GM21447 (cell line): Measurements from ENCODE around the gene FBXW8.

Experiments used
- ATAC-seq: cut with Tn5 transposase; IDR thresholded peaks from one replicate; pipeline ENCODE4 v1.9.1; 2021; ENCODE audit not compliant: unreplicated experiment

FBXW8 gene

GRCh38 chr12:116990329-116990728 lies 79.6 kb downstream of the FBXW8 start:
- ATAC-seq, result no peak

- no peak for ATAC-seq
These were observed 80.5 kb downstream of the FBXW8 start for GRCh38 chr12:116990971-116991966.

GRCh38 chr12:116996093-116996492 lies 85.3 kb downstream of the FBXW8 start:
- ATAC-seq, result no peak

- no peak for ATAC-seq
These were observed 85.9 kb downstream of the FBXW8 start for GRCh38 chr12:116996621-116997020.

GRCh38 chr12:116999066-116999465 lies 88.3 kb downstream of the FBXW8 start:
- ATAC-seq, result no peak

GRCh38 chr12:117000316-117000715 lies 89.6 kb downstream of the FBXW8 start:
- ATAC-seq, result no peak

- no peak for ATAC-seq
These were observed 91.5 kb downstream of the FBXW8 start for GRCh38 chr12:117002051-117002817.

- ATAC-seq, result no peak
These were observed 93.2 kb downstream of the FBXW8 start for GRCh38 chr12:117003883-117004404.

- no peak for ATAC-seq
These were observed 94.8 kb downstream of the FBXW8 start for GRCh38 chr12:117005417-117006046.

- ATAC-seq, result no peak
These were observed 95.6 kb downstream of the FBXW8 start for GRCh38 chr12:117006333-117006732.

- no peak for ATAC-seq
These were observed 96.8 kb downstream of the FBXW8 start for GRCh38 chr12:117007577-117007976.

GRCh38 chr12:117009759-117010158 lies 99.0 kb downstream of the FBXW8 start:
- no peak for ATAC-seq

- ATAC-seq, result no peak
These were observed 100.1 kb downstream of the FBXW8 start for GRCh38 chr12:117010693-117011451.

- no peak for ATAC-seq
These were observed 101.4 kb downstream of the FBXW8 start for GRCh38 chr12:117011988-117012805.

GRCh38 chr12:117013726-117014125 lies 103.0 kb downstream of the FBXW8 start:
- ATAC-seq, result no peak

GRCh38 chr12:117014342-117014887 lies 103.7 kb downstream of the FBXW8 start:
- ATAC-seq, result no peak

GRCh38 chr12:117015811-117016210 lies 105.1 kb downstream of the FBXW8 start:
- no peak for ATAC-seq

GRCh38 chr12:117017807-117018206 lies 107.1 kb downstream of the FBXW8 start:
- ATAC-seq, result no peak

GRCh38 chr12:117018276-117018675 lies 107.5 kb downstream of the FBXW8 start:
- no peak for ATAC-seq
